ENCODE results near the gene TNNC2. TPM values are rescaled to one million over a fixed set of nuclear protein-coding genes. Genes with fewer than 3 reads are reported as not detected.
"Not testable (repeated sequence)": the region's sequence is repeated elsewhere in the genome, so short reads cannot be mapped to it uniquely, and the experiment has no call there.

TNNC2 gene
- total RNA-seq, 1 donor from 2014 or later = 1.2 TPM

GRCh38 chr20:45798935-45799642, 28.0 kb downstream of the TNNC2 start:
- H3K9me3 Mint-ChIP-seq (ENCODE audit: unreplicated experiment) = no peaks in the 10 kb centered on the region
- H3K4me1 Mint-ChIP-seq (ENCODE audit: unreplicated experiment) = no peaks in the 10 kb centered on the region
- DNase-seq (ENCODE audit: extremely low spot score, unreplicated experiment) = no peak
- no peaks in the 10 kb centered on the region for H3K27me3 Mint-ChIP-seq (ENCODE audit: unreplicated experiment)
- peaks cover 37% of the 10 kb centered on the region for H3K36me3 Mint-ChIP-seq (ENCODE audit: unreplicated experiment)
- peak; percentile 83 for TF ChIP-seq CTCF (IDR thresholded peaks at IDR 0.05)
- no peak overlapping the region for H3K4me3 Mint-ChIP-seq (ENCODE audit: unreplicated experiment)
- peak overlapping the region; percentile 57 for H3K27ac Mint-ChIP-seq (ENCODE audit: unreplicated experiment)

DNA sequence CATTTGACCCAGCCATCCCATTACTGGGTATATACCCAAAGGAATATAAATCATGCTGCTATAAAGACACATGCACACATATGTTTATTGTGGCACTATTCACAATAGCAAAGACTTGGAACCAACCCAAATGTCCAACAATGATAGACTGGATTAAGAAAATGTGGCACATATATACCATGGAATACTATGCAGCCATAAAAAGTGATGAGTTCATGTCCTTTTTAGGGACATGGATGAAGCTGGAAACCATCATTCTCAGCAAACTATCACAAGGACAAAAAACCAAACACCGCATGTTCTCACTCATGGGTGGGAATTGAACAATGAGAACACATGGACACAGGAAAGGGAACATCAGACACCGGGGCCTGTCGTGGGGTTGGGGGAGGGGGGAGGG, 29.2 kb downstream of the TNNC2 start:
- not testable (repeated sequence) for H3K4me1 Mint-ChIP-seq (ENCODE audit: unreplicated experiment); H3K4me3 Mint-ChIP-seq (ENCODE audit: unreplicated experiment); H3K27ac Mint-ChIP-seq (ENCODE audit: unreplicated experiment); H3K27me3 Mint-ChIP-seq (ENCODE audit: unreplicated experiment); DNase-seq (ENCODE audit: extremely low spot score, unreplicated experiment); H3K9me3 Mint-ChIP-seq (ENCODE audit: unreplicated experiment)
- peaks cover 34% of the 10 kb centered on the region for H3K36me3 Mint-ChIP-seq (ENCODE audit: unreplicated experiment)

DNA sequence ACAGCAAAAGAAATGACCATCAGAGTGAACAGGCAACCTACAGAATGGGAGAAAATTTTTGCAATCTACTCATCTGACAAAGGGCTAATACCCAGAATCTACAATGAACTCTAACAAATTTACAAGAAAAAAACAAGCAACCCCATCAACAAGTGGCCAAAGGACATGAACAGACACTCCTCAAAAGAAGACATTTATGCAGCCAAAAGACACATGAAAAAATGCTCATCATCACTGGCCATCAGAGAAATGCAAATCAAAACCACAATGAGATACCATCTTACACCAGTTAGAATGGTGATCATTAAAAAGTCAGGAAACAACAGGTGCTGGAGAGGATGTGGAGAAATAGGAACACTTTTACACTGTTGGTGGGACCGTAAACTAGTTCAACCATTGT, 29.6 kb downstream of the TNNC2 start:
- H3K27ac Mint-ChIP-seq (ENCODE audit: unreplicated experiment); DNase-seq (ENCODE audit: extremely low spot score, unreplicated experiment); H3K9me3 Mint-ChIP-seq (ENCODE audit: unreplicated experiment); H3K4me3 Mint-ChIP-seq (ENCODE audit: unreplicated experiment); H3K27me3 Mint-ChIP-seq (ENCODE audit: unreplicated experiment); H3K4me1 Mint-ChIP-seq (ENCODE audit: unreplicated experiment): not testable (repeated sequence)
- peaks cover 32% of the 10 kb centered on the region for H3K36me3 Mint-ChIP-seq (ENCODE audit: unreplicated experiment)

GRCh38 chr20:45796337-45797065, 30.6 kb downstream of the TNNC2 start:
- Mint-ChIP-seq H3K27ac (ENCODE audit: unreplicated experiment) (no peak overlapping the region), H3K36me3 (ENCODE audit: unreplicated experiment) (peaks cover 24% of the 10 kb centered on the region), H3K4me1 (ENCODE audit: unreplicated experiment) (peaks cover 9% of the 10 kb centered on the region), H3K9me3 (ENCODE audit: unreplicated experiment) (no peaks in the 10 kb centered on the region), H3K27me3 (ENCODE audit: unreplicated experiment) (no peaks in the 10 kb centered on the region), H3K4me3 (ENCODE audit: unreplicated experiment) (no peak overlapping the region)
- no peak for TF ChIP-seq CTCF (IDR thresholded peaks at IDR 0.05)
- DNase-seq (ENCODE audit: extremely low spot score, unreplicated experiment) = no peak

DNA sequence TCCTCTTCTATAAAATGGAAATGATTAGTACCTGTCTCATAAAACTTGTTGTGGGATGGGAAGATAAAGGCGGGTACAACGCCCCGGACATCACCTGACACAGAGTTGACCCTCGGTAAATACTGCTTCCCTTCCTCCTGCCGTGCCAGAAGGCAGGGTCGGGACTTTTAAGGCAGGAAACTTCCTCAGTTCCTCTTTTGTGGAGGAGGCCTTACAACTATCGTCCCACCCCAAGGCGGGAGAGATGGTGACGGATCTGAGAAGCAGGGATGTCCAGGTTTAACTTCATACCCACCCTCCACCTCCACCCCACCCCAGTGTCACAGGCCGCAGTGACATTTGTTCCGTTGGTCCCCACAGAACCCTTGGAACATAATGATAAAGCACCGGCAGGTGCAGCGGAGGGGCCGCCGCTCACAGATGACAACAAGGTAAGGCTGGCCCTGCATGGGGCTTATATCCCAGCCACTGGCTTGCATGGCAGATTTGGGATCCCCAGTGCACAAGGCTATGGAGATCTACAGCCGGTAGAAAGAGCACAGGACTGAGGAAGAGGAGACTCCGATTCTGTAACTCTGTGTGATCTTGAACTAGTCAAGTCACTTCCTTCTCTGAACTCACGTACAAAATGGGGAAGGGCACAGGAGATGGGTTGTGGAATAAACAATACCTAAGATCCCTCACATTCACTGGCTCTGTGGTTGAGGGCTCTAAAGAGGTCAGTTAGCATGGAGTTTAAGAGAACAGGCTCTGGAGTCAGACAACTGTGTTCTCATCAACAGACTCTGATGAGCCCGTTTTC, 34.6 kb downstream of the TNNC2 start:
- DNase-seq (ENCODE audit: extremely low spot score, unreplicated experiment) = no peak
- H3K36me3 Mint-ChIP-seq (ENCODE audit: unreplicated experiment) = peaks cover 24% of the 10 kb centered on the region

More for the DNA sequence above, 34.6 kb downstream of the TNNC2 start:
- Mint-ChIP-seq H3K4me3 (ENCODE audit: unreplicated experiment) (peak overlapping the region; percentile 89), H3K9me3 (ENCODE audit: unreplicated experiment) (no peaks in the 10 kb centered on the region), H3K27me3 (ENCODE audit: unreplicated experiment) (no peaks in the 10 kb centered on the region), H3K4me1 (ENCODE audit: unreplicated experiment) (peaks cover 10% of the 10 kb centered on the region), H3K27ac (ENCODE audit: unreplicated experiment) (peak overlapping the region; percentile 81)
- TF ChIP-seq CTCF (IDR thresholded peaks at IDR 0.05) = no peak

Measured in osteocyte (in vitro differentiated cells).